HG02678 (cell line): ENCODE results near the gene ARHGAP12.
"Not testable (repeated sequence)": the region's sequence is repeated elsewhere in the genome, so short reads cannot be mapped to it uniquely, and the experiment has no call there.

Source experiments
- ATAC-seq: cut with Tn5 transposase; IDR thresholded peaks from one replicate; pipeline ENCODE4 v1.9.1; 2021; ENCODE audit warnings: mild to moderate bottlenecking, moderate library complexity; ENCODE audit not compliant: unreplicated experiment

ARHGAP12 gene

GRCh38 chr10:31926765-31927564 is 1.7 kb downstream of the ARHGAP12 start:
- no peak for ATAC-seq

GRCh38 chr10:31926160-31926559 is 2.5 kb downstream of the ARHGAP12 start:
- ATAC-seq: no peak

- ATAC-seq: no peak
Measured at GRCh38 chr10:31924833-31925232, 3.8 kb downstream of the ARHGAP12 start.

GRCh38 chr10:31923389-31923788 is 5.2 kb downstream of the ARHGAP12 start:
- ATAC-seq: no peak

- peak; percentile 63 for ATAC-seq
Measured at GRCh38 chr10:31921031-31921430, 7.6 kb downstream of the ARHGAP12 start.

- peak; percentile 60 for ATAC-seq
Measured at GRCh38 chr10:31920538-31920937, 8.1 kb downstream of the ARHGAP12 start.

GRCh38 chr10:31918671-31919409 is 9.8 kb downstream of the ARHGAP12 start:
- no peak for ATAC-seq

- no peak for ATAC-seq
Measured at GRCh38 chr10:31914370-31914769, 14.3 kb downstream of the ARHGAP12 start.

- ATAC-seq: no peak
Measured at GRCh38 chr10:31912898-31913850, 15.5 kb downstream of the ARHGAP12 start.

GRCh38 chr10:31912289-31912688 is 16.3 kb downstream of the ARHGAP12 start:
- no peak for ATAC-seq

- no peak for ATAC-seq
Measured at GRCh38 chr10:31910016-31910415, 18.6 kb downstream of the ARHGAP12 start.

- ATAC-seq: no peak
Measured at GRCh38 chr10:31908157-31908556, 20.5 kb downstream of the ARHGAP12 start.

GRCh38 chr10:31906039-31906438 is 22.6 kb downstream of the ARHGAP12 start:
- ATAC-seq: no peak

- ATAC-seq: no peak
Measured at GRCh38 chr10:31905586-31905985, 23.0 kb downstream of the ARHGAP12 start.

GRCh38 chr10:31902625-31903024 is 26.0 kb downstream of the ARHGAP12 start:
- no peak for ATAC-seq

- no peak for ATAC-seq
Measured at GRCh38 chr10:31897506-31897905, 31.1 kb downstream of the ARHGAP12 start.

- no peak for ATAC-seq
Measured at GRCh38 chr10:31896968-31897384, 31.7 kb downstream of the ARHGAP12 start.

- not testable (repeated sequence) for ATAC-seq
Measured at GRCh38 chr10:31895722-31896121, 32.9 kb downstream of the ARHGAP12 start.

- ATAC-seq: no peak
Measured at GRCh38 chr10:31888442-31888841, 40.2 kb downstream of the ARHGAP12 start.

GRCh38 chr10:31887850-31888249 is 40.8 kb downstream of the ARHGAP12 start:
- ATAC-seq: no peak

- no peak for ATAC-seq
Measured at GRCh38 chr10:31886885-31887284, 41.7 kb downstream of the ARHGAP12 start.
